ENCODE results near the gene SALL4.
"Not testable (repeated sequence)": the region's sequence is repeated elsewhere in the genome, so short reads cannot be mapped to it uniquely, and the experiment has no call there.

SALL4 gene

DNA sequence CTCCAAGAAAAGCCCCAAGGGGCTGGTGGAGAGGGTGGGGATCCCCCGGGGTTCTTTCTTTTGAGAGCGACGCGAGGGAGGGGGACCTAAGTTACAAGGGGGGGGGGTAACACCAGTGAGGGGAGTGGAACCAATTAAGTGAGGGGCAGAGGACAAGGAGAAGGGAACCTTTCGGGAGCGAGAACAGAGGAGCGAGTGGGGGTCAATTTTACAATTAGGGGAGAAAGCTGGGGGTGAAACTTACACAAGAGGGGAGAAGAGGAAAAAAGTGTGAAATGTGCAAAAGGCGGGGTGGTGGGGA, 548 bp downstream of the SALL4 start:
- DNase-seq (ENCODE audit: low read depth in 1 of 2, low spot score in 1 of 2): no peak

DNA sequence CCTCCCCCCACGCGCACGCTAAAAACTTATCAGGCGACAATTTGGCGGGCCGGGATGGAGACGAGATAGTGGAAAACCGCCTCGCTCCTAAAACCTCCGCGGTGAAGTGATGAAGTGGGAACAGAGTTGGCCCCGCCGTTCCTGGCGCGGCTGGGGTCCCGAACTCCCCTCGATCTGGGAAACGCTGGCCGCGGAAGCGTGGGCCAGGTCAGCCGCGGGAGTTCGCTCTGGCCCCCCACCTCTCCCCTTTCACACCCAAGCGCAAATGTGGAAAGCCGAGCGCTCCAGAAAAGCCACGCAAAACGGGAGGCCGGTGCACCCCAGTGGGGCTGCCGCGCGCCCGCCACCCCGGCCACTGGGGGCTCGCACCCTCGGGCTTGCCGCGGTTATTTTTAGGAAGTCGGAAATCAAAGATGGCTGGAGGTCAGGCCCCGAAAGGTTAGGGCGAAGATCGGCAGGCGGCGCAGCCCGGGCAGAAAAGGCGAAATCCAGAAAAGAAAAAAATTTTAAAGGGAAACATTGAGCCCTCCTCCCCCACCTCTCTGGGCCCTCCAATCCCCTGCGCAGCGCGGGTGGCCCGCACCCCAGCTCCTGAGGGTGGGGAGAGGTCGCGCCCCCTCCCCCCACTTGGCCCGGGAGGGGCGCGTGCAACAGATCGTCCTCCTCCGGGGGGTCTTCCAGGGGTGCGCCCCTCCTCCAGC, 1.0 kb downstream of the SALL4 start:
- no peak for DNase-seq (ENCODE audit: low read depth in 1 of 2, low spot score in 1 of 2)

DNA sequence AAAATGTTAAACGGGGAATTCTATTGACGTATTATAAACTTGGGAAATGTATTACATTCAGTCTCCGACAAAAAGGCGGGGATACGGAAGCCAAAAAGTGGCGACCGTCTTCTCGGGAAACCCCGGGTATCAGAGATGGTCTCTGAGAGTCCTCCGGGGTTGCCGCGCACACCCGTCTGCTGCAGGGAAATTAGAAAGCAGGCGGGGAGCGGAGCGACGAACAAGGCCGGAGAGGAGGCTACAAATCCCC, 1.5 kb downstream of the SALL4 start:
- no peak for DNase-seq (ENCODE audit: low read depth in 1 of 2, low spot score in 1 of 2)

GRCh38 chr20:51800060-51800871, 2.1 kb downstream of the SALL4 start:
- DNase-seq (ENCODE audit: low read depth in 1 of 2, low spot score in 1 of 2): peak; percentile 26 to 40

DNA sequence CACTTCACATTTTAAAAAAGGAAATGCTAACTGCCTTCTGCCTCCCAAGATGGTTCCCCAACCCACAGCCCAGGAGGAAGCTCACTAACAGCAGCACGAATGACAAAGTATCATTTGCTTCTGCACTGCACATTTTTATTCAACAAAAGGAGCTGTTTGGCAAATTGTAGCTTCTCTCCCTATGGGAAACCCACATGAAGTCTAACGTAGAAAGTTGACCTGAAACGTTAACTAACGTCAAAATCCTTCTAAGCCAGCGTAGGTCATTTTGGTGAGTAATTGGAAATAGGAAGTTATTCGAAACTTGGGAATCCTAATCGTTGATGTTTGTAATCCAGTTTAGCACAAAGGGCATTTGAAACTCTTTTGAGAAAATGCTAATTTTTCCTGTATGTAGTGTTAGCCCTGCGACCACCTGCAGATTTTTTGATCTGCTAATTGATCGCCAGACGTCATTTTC, 2.9 kb downstream of the SALL4 start:
- no peak for DNase-seq (ENCODE audit: low read depth in 1 of 2, low spot score in 1 of 2)

- no peak for DNase-seq (ENCODE audit: low read depth in 1 of 2, low spot score in 1 of 2)
These were observed 4.8 kb downstream of the SALL4 start for GRCh38 chr20:51797357-51798025.

DNA sequence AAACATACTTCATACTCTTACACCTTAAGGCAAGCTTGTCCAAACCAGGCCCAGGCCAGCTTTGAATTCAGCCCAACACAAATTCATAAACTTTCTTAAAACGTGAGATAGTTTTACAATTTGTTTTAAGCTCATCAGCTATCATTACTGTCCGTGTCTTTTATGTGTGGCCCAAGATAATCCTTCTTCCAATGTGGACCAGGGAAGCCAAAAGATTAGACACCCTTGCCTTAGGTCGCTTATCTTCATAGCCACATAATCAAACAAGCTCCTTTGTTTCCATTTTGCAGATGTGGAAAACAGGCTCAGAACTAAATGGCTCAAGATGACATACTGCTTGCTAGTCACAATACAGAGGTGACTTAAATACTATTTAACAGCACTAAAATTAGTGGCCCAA, 6.0 kb downstream of the SALL4 start:
- DNase-seq (ENCODE audit: low read depth in 1 of 2, low spot score in 1 of 2): no peak

DNA sequence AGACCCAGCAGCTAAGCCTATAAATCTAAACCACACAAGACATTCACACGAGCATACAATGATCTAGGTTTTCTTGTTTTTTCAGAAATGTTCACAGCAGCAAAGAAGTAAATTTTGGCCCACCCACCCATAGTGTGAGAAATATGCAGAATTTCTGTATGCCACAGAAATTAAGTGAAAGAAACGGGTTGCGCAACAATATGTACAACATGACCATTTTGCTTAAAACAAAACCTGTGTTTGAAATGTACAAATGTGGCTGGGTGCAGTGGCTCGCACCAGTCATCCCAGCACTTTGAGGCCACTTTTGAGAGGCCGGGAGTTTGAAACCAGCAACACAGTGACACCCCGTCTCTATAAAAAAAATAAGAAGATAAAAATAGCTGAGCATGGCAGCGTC, 9.4 kb downstream of the SALL4 start:
- DNase-seq (ENCODE audit: low read depth in 1 of 2, low spot score in 1 of 2): no peak

- no peak for DNase-seq (ENCODE audit: low read depth in 1 of 2, low spot score in 1 of 2)
These were observed 10.7 kb downstream of the SALL4 start for GRCh38 chr20:51791626-51792025.

GRCh38 chr20:51790256-51790655, 12.1 kb downstream of the SALL4 start:
- DNase-seq (ENCODE audit: low read depth in 1 of 2, low spot score in 1 of 2): no peak

DNA sequence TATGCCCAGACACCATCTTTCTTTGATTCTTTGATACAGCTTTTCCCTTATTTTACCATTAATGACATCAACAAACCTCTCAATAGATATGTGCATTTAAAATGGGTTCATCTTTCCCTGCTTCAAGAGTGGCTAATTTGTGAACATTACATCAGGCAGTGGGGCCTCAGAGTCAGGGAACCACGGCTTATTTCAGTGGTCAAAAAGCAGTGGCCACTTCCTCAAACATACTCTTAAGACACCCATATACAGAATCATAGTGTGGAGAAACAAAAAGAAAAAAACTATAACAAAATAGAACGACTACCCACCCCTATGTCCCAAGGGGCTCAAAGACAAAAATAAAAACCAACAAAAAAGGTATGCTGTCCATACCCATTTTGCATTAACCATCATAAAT, 12.9 kb downstream of the SALL4 start:
- DNase-seq (ENCODE audit: low read depth in 1 of 2, low spot score in 1 of 2): no peak

GRCh38 chr20:51788822-51789221, 13.5 kb downstream of the SALL4 start:
- no peak for DNase-seq (ENCODE audit: low read depth in 1 of 2, low spot score in 1 of 2)

- DNase-seq (ENCODE audit: low read depth in 1 of 2, low spot score in 1 of 2): no peak
These were observed 18.0 kb downstream of the SALL4 start for GRCh38 chr20:51784299-51784698.

GRCh38 chr20:51778229-51778759, 24.0 kb downstream of the SALL4 start:
- not testable (repeated sequence) for DNase-seq (ENCODE audit: low read depth in 1 of 2, low spot score in 1 of 2)

DNA sequence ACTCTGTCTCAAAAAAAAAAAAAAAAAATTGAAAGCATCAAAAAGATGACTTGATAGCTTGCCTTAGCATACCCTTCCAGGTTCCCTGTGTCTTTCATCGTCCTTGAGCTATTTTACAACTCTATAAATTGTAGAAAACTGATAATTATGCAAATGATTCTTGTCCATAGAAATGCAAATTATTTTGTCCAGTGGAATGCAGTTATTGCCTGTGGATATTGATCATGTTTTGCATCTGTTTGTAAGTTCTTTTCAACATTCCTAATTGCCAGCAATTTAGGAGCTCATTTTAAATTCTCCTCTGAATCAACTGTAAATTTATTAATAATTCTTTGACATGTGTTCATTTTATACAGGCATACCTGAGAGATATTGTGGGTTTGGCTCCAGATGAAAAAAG, 27.1 kb downstream of the SALL4 start:
- no peak for DNase-seq (ENCODE audit: low read depth in 1 of 2, low spot score in 1 of 2)

DNA sequence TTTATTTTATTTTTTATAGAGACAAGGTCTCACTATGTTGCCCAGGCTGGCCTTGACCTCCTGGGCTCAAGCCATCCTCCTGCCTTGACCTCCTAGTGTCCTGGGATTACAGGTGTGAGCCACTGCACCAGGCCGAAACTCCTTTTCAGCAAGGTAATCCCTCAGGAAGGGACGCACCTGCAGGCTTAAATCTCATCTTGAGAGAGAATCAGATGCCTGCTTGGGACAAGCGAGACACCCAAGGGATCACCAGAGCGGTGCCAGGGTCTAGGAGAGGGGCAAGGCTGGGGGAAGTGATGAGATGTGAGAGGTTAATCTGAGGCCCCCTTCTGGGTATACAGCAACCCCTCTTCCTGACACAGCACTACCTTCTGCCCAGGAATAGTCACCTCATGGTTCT, 30.1 kb downstream of the SALL4 start:
- DNase-seq (ENCODE audit: low read depth in 1 of 2, low spot score in 1 of 2): no peak

DNA sequence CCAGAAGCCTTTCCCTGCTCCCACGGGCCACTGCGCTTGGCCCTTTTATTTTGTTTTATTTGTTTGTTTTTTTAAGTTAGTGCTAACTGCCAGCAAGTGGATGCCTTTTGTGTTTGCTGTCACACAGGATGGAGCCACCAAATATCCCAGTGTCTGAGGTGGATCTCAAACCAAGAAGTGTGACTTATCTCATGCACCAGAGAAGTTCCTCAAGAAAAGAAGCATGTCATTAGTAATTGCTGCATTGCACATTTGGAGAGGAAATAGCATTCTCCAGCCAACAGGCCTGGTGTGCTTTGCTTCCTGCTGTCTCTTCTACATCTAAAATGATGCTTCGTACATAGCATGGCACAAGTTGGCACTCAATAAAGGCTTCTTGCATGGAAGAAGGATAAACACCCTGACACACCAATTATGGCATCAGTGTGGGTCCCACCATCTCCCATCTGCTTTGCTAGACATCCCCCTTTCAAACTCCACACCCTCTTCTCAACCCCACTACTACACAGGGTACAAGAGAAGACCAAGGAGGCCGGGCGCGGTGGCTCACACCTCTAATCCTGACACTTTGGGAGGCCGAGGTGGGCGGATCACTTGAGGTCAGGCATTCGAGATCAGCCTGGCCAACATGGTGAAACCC, 32.2 kb downstream of the SALL4 start:
- DNase-seq (ENCODE audit: low read depth in 1 of 2, low spot score in 1 of 2): no peak

DNA sequence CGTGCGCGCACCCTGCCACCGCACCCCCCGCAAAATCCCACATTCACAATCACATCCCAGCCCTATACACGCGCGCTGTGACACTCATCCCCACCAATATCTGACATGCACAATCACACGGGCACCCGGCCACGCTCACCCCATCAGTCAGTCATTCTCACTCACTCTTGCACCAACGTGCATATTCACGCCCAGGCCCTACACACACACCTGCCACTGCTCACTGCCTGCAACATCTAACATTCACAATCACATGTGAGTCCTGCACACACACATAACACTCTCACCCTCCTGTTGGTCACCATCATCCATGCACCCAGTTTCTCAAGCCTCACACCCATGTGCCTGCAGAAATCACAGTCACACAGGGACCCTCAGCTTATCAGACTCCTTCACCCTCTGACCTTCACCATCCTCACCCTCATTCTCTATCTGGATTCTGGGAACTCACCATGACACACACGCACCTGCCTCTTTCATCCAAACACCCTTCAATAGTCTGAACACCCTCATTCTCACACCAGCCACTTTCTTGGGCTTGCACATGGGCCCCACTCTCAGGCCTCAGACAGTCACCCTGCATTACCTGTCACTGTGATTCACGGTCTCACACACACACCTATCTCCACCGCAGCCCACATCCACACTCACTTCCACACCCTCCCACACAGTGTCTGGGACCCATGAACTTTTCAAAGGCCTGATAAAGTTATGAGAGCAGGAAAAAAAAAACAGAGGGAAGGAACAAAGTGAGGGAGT, 33.4 kb downstream of the SALL4 start:
- no peak for DNase-seq (ENCODE audit: low read depth in 1 of 2, low spot score in 1 of 2)

DNA sequence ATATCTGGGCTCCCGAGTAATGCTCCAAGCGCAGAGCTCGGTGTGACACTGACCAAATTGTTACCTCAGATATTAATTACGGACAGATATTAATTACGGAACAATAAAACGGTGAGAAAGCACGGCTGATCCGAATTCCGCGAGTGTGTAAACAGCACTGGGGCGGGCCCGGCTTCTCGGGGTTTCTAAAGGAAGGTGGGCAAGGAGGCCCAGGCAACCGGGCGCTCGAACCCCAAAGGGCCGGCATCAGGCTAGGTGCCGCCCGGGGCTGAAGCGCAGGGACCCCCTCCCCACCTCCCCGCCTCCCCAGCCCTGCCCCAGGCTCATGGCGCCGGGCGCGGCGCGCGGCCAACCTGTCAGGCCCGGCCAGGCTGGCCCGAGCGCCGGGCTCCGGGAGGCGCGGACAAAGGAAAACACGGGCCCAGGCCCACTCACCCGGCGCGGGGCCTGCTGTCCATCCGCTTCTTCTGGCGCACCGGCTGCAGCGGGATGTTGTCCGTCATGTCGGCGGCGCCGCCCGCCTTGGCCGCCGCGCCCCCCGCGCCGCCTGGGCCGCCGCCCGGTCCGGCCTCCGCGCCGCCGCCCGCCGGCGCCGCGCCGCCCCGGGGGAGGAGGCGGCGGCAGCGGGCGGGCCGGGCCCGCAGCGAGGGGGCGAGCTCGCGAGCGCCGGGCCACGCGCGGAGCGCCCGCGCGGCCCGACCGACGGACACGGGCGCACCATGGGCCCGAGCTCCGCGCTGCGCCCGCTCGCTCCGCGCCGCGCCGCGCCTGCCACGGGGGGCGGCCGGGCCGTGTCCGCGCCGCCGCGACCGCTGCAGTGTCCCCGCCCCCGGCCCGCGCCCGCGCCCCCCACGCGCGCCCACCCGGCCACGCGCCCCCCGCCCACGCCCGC, 34.2 kb downstream of the SALL4 start, which contains the start of gene ATP9A:
Gene ATP9A, minus strand, starts transcription at position 524 of the 892 bp plus-strand sequence. Its CDS starts 21 bp downstream, at position 503.
- no peak for DNase-seq (ENCODE audit: low read depth in 1 of 2, low spot score in 1 of 2)

All from stimulated activated CD4-positive, alpha-beta T cell treated with anti-CD3 and anti-CD28 coated beads, Interleukin-15, amount 100 ng/mL, for 1 hour (primary cell).